Stimulated activated CD8-positive, alpha-beta memory T cell treated with anti-CD3 and anti-CD28 coated beads, Interleukin-12 subunit alpha, Interleukin-12 subunit beta, amount 100 ng/mL, for 24 hours (primary cell): Measurements from ENCODE around the gene SLC4A5.

Experiments used
- DNase-seq: peaks from one replicate; pipeline ENCODE4 v3.0.0-alpha.2; 2020; ENCODE audit errors: extremely low read depth

The SLC4A5 gene

GRCh38 chr2:74343316-74343715, at the start of gene SLC4A5:
Gene SLC4A5 (minus strand): TSS chr2:74343416. CDS start chr2:74315023, 28,393 bp downstream.
- no peak for DNase-seq

- DNase-seq: no peak
Measured at GRCh38 chr2:74392449-74392743, 49.2 kb upstream of the SLC4A5 start.

- peak; percentile 81 for DNase-seq
Measured at GRCh38 chr2:74391580-74392448, 48.6 kb upstream of the SLC4A5 start.

GRCh38 chr2:74391209-74391579, 48.0 kb upstream of the SLC4A5 start:
- DNase-seq: no peak

- no peak for DNase-seq
Measured at GRCh38 chr2:74390606-74391005, 47.4 kb upstream of the SLC4A5 start.

GRCh38 chr2:74387346-74387745, 44.1 kb upstream of the SLC4A5 start:
- DNase-seq: no peak

- no peak for DNase-seq
Measured at GRCh38 chr2:74385396-74385795, 42.2 kb upstream of the SLC4A5 start.

GRCh38 chr2:74384051-74384450, 40.8 kb upstream of the SLC4A5 start:
- DNase-seq: no peak

GRCh38 chr2:74383254-74383653, 40.0 kb upstream of the SLC4A5 start:
- DNase-seq: no peak

GRCh38 chr2:74381751-74382150, 38.5 kb upstream of the SLC4A5 start:
- DNase-seq: no peak

GRCh38 chr2:74379851-74380789, 36.9 kb upstream of the SLC4A5 start, which contains the start of gene DCTN1:
Gene DCTN1 (minus strand): TSS chr2:74380311. CDS start chr2:74380037, 274 bp downstream.
- DNase-seq: no peak

- DNase-seq: no peak
Measured at GRCh38 chr2:74378007-74378406, 34.8 kb upstream of the SLC4A5 start.

GRCh38 chr2:74375838-74376237, 32.6 kb upstream of the SLC4A5 start:
- no peak for DNase-seq

- DNase-seq: no peak
Measured at GRCh38 chr2:74374509-74375205, 31.4 kb upstream of the SLC4A5 start.

- no peak for DNase-seq
Measured at GRCh38 chr2:74373985-74374384, 30.8 kb upstream of the SLC4A5 start.

- no peak for DNase-seq
Measured at GRCh38 chr2:74373221-74373676, 30.0 kb upstream of the SLC4A5 start.

- DNase-seq: no peak
Measured at GRCh38 chr2:74372674-74373073, 29.5 kb upstream of the SLC4A5 start.

- DNase-seq: no peak
Measured at GRCh38 chr2:74371421-74371820, 28.2 kb upstream of the SLC4A5 start.

GRCh38 chr2:74369976-74370375, 26.8 kb upstream of the SLC4A5 start:
- DNase-seq: no peak

- DNase-seq: no peak
Measured at GRCh38 chr2:74368499-74368898, 25.3 kb upstream of the SLC4A5 start.

GRCh38 chr2:74367789-74368188, 24.6 kb upstream of the SLC4A5 start:
- DNase-seq: no peak

- no peak for DNase-seq
Measured at GRCh38 chr2:74366036-74366435, 22.8 kb upstream of the SLC4A5 start.
